Gastrocnemius medialis (tissue), 4 donors: ENCODE results near the gene NDC1.
A peak's percentile ranks its signal among the peaks of the same experiment; 100 is the strongest.

Experiments
- POLR2A ChIP-seq, 2 donors: fragments of 450-650 bp; IDR thresholded peaks; one replicate each; pipeline ENCODE4 v1.6.1; 2017; ENCODE audit warnings: antibody characterized with exemption in 2 of 2, mild to moderate bottlenecking in 2 of 2, moderate library complexity in 2 of 2
- TF ChIP-seq, protein P1 (sequence below), 5 experiments: fragments of 450-650 bp in 3 of 5; fragments of 200-600 bp in 2 of 5; sonication (generic) in 2 of 5; IDR thresholded peaks in 4 of 5; conservative IDR thresholded peaks in 1 of 5; 1 replicate in 4 of 5; 2 replicates in 1 of 5; pipeline ENCODE4 v1.5.1; 2016 to 2019; ENCODE audit warnings: antibody characterized with exemption in 5 of 5, mild to moderate bottlenecking in 3 of 5, moderate library complexity in 3 of 5

DNA sequence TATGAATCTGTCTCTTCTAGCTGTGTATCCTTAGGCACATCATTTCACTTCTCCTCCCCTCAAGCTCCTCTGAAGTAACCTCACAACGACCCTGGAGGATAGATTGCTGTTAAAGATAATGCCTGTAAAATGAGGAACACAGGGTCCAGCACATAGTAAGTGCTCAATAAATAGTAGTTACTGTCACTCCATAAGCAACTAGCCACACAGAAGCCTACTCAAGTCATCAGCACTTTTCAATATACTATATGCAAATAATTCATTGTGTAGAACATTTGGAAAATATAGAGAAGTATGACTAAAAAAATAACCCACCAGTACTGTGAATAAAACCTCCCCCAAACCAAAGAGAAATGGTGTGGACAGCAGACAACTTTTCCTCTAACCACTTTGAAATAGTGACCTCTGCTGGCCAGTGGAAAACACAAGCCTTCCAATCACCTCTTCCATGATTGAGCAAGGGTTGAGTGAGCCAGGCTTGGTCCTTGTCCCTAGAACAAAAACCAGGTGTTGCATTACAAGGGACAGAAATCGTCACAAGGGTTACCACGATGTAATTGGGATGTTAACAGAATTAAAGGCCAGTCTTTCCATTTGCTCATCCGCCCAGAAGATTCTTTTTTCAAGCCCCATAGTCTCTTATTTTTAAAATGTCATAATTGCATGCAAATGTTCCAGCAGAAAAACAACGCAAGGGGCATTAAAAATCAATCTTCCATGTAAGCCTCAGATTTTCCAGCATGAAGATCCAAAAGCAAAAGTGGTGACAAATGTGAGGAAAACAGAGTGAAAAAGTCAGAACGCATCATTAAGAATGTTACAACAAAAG lies 83.4 kb downstream of the NDC1 start:
- TF ChIP-seq POLR2A (IDR thresholded peaks at IDR 0.05) = no peak
- TF ChIP-seq, protein P1, sequence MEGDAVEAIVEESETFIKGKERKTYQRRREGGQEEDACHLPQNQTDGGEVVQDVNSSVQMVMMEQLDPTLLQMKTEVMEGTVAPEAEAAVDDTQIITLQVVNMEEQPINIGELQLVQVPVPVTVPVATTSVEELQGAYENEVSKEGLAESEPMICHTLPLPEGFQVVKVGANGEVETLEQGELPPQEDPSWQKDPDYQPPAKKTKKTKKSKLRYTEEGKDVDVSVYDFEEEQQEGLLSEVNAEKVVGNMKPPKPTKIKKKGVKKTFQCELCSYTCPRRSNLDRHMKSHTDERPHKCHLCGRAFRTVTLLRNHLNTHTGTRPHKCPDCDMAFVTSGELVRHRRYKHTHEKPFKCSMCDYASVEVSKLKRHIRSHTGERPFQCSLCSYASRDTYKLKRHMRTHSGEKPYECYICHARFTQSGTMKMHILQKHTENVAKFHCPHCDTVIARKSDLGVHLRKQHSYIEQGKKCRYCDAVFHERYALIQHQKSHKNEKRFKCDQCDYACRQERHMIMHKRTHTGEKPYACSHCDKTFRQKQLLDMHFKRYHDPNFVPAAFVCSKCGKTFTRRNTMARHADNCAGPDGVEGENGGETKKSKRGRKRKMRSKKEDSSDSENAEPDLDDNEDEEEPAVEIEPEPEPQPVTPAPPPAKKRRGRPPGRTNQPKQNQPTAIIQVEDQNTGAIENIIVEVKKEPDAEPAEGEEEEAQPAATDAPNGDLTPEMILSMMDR (IDR thresholded peaks at IDR 0.05 in 4 of 5, conservative IDR thresholded peaks at IDR 0.05 in 1 of 5) = peak; percentile 39 to 67 (median 48)
